ENCODE data around the gene PRPF38B.

PRPF38B gene

DNA sequence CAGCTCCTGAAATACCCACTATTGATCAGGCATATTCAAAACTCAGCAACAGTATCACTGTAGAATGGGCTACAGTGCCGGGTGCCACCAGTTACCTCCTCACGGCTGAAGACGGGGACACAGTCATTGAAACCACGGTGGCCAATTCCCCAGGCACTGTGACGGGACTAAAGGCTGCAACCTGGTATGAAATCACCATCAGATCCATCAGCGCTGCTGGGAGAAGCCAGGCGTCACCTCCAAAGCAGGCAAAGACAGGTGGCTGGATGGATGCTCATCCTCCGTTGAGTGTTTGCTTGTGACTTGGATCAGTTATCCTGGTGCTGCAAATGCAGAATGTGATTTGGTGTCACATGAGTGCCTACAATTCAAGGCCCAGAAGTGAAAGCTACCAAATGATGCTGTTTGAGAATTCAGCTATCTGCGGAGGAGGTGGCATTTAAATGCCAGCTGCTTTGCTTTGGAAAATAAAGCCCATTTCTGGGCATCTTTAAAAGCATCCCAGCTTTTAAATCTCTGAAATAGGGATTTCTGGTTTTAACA, 25.7 kb downstream of the PRPF38B start:
- no peak for TF ChIP-seq CTCF (IDR thresholded peaks at IDR 0.05)

GRCh38 chr1:108718927-108719655, 27.0 kb downstream of the PRPF38B start:
- TF ChIP-seq CTCF (IDR thresholded peaks at IDR 0.05): no peak

GRCh38 chr1:108719656-108720435, 27.7 kb downstream of the PRPF38B start:
- TF ChIP-seq CTCF (IDR thresholded peaks at IDR 0.05): no peak

GRCh38 chr1:108722292-108722691, 30.2 kb downstream of the PRPF38B start:
- TF ChIP-seq CTCF (IDR thresholded peaks at IDR 0.05): no peak

DNA sequence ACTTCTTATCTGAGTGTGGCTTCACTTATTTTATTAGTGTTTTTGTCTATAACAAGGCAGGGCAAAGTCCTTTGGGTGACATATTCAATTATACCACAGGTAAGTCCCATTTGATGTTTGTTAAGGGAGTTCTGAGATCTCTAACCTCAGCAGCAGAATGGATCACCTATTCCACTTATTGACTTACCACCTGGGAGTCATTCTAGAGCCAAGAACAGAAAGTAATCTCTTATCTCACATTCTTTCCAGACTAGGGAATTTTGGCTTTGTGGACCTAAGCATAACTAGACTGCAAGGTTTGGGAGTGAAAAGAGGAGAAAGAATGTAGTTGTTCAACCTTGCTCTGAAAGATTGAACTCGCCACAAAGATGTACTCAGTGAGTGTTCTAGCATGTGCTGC, 33.8 kb downstream of the PRPF38B start:
- no peak for TF ChIP-seq CTCF (IDR thresholded peaks at IDR 0.05)

GRCh38 chr1:108728327-108728923, 36.3 kb downstream of the PRPF38B start:
- TF ChIP-seq CTCF (IDR thresholded peaks at IDR 0.05): no peak

DNA sequence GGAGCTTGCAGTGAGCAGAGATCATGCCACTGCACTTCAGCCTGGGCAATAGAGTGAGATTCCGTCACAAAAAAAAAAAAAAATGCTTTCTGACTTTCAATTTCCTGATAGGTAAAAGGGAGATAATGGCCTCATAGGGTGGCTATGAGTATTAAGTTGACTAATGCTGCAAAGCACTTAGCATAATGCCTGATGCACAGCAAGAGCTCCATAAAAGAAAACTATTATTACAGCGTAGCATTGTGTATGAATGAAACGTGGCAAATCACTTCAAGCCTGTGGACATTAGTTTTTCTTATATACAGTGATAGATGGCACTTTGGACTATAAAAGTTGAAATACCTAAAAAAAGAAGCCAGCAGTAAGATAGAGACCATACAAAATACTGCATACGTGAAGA, 37.4 kb downstream of the PRPF38B start:
- no peak for TF ChIP-seq CTCF (IDR thresholded peaks at IDR 0.05)
